Activated T-cell treated with anti-CD3 and anti-CD28 coated beads, Interleukin-2, amount 50 U/mL, for 1 hour (primary cell): ENCODE measurements around the gene CDK15.
A peak's percentile ranks its signal among the peaks of the same experiment; 100 is the strongest.
"Not testable (repeated sequence)": the region's sequence is repeated elsewhere in the genome, so short reads cannot be mapped to it uniquely, and the experiment has no call there.

Experiments
- DNase-seq: peaks from one replicate; pipeline ENCODE4 v3.0.0-alpha.2; 2020

Gene CDK15

DNA sequence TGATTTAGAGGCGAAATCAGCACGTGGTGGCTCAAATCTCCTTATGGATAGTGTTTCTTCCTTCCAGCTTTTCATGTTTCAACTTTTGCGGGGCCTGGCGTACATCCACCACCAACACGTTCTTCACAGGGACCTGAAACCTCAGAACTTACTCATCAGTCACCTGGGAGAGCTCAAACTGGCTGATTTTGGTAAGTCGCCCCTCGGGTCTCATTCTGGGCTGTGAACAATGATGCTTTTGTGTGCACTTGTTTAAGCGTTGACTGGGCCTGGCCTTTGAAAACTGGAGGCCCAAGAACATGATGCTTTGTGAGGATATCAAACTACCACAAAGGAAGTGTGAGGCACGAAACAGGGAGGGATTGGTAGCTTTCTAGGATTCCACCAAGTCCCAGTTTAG lies 27.4 kb downstream of the CDK15 start:
- DNase-seq = no peak

- DNase-seq = no peak
Observed at GRCh38 chr2:201835066-201835465, 28.7 kb downstream of the CDK15 start.

DNA sequence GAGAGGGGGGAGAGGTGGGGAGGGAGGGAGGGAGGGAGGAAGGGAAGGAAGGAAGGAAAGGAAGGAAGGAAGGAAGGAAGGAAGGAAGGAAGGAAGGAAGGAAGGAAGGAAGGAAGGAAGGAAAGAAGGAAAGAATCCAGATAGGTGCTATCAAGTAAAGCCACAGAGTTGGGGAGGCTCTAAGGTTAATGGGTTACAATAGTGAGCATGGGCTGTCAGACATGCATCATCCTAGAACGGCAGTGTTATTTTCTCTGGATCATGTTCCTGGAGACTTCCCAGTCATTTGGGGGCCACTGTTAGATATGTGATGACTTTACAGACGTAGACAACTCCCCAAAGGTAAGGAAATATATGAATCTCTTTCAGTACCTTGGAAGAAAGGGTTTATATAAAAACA lies 31.1 kb downstream of the CDK15 start:
- no peak for DNase-seq

GRCh38 chr2:201837824-201838431 lies 31.6 kb downstream of the CDK15 start:
- DNase-seq = no peak

DNA sequence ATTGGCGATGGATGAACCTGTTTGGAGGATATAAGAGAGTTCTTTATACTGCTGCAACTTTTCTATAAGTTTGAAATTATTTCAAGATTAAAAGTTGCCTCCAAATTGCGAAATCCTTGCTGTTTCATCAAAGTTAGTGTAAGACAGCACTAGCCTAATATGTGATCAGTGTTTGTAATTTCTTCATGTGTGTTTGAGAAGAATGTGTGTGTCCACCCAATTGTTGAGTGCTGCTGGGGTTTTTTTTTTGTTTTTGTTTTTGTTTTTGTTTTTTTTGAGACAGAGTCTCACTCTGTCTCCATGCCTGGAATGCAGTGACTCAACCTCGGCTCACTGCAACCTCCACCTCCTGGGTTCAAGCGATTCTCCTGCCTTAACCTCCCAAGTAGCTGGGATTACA lies 33.4 kb downstream of the CDK15 start:
- DNase-seq = no peak

- DNase-seq = no peak
Observed at GRCh38 chr2:201840726-201841125, 34.4 kb downstream of the CDK15 start.

DNA sequence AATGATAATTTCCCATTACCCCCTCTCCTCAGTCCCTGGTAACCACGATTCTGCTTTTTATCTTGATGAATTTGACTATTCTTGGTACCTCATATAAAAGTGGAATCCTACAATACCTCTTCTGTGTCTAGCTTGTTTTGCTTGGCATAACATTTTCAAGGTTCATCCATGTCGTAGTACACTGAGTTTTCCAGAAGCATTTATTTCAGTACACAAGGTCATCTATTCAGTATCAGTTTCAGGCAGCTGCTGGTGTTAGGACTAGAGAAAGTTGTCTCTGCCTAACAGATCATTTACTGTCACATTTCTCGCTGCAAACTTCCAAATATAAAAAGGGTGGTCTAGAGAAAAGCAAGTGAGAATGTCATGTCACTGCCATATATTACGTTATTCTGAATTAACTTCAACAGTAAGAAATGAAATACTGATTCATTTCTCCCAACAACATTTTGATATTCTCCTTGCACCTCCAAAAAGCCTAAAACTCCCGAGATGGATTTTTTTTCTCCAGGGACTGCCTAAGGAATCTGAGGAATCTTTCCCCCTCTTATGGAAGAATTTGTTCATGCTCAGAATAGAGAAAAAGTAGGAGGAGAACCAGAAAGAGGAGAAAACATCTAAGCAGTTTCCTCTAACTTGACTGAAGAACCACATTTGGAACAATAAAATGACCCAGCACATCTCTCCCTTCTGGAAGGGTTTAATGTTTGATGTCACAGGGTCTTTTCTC lies 36.0 kb downstream of the CDK15 start:
- DNase-seq = no peak

- DNase-seq = not testable (repeated sequence)
Observed at GRCh38 chr2:201844922-201845321, 38.6 kb downstream of the CDK15 start.

- no peak for DNase-seq
Observed at GRCh38 chr2:201847481-201847880, 41.1 kb downstream of the CDK15 start.

GRCh38 chr2:201852462-201852861 lies 46.1 kb downstream of the CDK15 start:
- no peak for DNase-seq

DNA sequence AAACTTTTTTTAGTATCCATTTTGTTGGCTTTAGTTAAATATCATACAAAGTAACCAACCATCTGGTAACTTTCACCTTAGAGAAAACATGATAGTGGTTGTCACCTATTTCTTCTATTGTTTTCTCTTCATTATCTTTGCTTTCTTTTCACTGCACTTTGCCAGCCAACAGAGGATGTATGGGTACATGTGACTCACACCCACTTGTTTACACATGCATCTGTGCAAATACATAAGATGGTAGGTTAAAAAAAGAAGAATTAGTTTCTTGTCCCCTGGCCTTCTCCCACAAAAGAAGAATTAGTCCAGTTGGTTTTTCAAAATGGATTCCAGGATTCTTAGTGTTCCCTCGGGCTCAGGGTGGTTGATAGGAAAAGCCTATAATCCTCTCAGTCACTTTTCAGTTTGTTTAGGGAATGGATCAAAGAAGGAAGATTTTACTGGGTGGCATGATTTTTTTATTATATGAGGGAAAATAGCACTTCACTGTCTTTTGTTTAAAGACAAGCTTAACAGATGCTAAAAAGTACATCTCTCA lies 46.6 kb downstream of the CDK15 start:
- DNase-seq = no peak

GRCh38 chr2:201854221-201854801 lies 48.0 kb downstream of the CDK15 start:
- DNase-seq = no peak

GRCh38 chr2:201854841-201855240 lies 48.5 kb downstream of the CDK15 start:
- DNase-seq = no peak

- no peak for DNase-seq
Observed at GRCh38 chr2:201855356-201855755, 49.0 kb downstream of the CDK15 start.

- no peak for DNase-seq
Observed at GRCh38 chr2:201857326-201857725, 51.0 kb downstream of the CDK15 start.

DNA sequence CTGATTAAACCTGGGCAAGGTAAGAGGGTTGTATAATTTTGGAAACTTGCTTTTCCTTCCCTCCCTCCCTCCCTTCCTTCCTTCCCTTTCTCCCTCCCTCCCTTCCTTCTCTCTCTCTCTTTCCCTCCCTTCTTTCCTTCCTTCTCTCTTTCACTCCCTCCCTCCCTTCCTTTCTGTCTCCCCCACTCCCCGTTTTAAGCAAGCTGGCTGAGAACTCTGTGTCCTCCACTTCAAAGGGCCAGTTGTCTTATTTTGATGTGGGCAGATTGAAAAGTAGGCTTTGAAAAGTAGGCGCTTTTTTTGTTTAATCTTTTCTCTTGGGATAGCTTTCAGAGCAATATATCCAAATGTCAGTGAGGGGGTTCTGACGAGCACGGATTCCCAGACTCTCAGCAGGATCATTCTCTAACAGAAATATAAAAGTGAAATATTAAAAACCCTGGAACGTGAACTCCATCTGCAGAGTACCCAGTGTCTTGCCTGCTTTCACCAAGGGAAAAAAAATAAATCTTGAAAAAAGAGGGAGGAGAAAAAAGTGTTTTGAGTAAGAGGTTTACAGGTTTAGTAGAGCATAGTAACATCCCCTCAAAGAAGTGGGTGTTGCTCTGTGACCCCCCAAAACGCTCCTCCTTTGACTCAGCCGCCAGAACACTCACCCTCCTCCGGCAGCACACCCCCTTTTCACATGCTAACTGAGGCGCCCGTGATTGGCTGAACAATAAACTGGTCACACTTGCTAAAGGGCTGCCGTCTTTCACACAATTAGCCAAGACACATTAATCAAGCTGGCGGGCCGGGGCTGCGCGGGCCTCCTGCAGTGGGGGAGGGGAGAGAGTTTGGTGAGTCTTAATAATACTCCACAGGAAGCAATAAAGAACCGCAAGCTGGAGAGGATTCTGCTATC lies 52.2 kb downstream of the CDK15 start:
- peak; percentile 25 for DNase-seq

- DNase-seq = no peak
Observed at GRCh38 chr2:201859949-201860348, 53.6 kb downstream of the CDK15 start.

- peak; percentile 23 for DNase-seq
Observed at GRCh38 chr2:201860636-201861066, 54.3 kb downstream of the CDK15 start.

- no peak for DNase-seq
Observed at GRCh38 chr2:201862843-201863242, 56.5 kb downstream of the CDK15 start.

DNA sequence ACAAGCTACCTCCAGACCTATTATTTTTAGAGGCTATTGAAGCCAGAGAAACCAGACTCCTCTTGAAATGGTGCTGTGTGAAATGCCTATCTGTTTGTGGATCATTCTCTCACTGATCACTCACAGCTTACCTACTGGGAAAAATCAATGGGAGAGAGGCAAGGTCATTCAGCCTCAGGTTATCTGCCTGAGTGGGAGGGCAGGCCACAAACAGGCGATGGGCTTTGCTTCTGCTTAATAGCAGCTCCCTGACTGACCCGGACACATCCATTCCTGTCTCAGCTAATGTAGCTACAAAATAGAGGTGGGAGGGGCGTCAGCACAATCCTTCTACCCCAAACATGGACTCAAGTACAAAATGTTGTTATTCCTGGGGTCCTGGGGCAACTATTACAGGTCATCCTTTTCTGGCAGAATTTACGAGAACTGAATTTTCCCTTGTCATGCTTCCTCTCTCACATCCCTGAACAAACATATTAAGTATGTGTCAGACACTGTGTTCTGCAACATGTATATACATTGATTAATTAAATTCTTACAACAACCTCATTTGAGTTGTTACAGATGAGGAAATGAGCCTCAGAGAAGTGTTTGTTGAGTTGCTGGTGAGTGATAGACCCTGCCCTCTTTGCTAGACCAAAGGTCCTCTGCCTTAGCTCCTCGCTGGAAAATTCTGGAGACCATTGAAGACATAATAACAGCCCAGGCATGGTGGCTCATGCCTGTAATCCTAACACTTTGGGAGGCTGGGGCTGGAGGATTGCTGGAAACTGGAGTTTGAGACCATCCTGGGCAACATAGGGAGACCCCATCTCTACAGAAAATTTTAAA lies 60.5 kb downstream of the CDK15 start:
- DNase-seq = no peak

DNA sequence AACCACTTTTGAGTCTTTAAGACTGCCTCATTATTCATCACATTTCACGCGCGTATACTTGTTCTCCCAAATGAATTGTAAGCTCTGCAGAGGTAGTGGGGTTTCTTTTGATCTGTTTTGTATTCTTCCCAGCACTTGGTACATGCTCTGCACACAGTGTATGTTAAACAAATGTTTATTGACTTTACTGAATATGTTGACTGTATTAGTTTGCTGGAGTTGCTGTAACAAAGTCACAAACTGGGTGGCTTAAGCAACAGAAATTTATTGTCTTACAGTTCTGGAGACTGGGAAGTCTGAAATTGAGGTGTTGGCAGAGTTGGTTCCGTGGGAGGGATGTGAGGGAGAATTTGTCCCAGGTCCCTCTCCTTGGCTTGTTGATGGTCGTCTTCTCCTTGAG lies 65.1 kb downstream of the CDK15 start:
- DNase-seq = no peak

DNA sequence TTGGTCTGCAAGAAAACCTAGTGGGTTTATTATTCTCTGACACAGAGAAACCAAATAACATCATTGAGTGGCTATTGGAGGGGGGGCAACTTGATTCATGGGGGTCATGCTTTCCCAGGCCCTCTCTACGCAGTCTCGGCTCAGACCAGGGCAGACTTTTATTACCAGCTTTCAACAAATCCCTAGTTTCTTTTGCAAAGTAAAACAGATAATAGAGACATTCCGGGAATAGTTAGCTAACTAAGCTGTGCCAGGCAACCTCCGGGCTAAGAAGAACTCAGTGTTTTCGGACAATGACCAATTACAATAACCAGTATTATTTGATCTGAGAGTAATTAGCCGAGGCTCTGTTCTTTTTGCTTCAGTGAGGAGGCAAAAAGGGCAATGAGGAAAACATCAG lies 66.3 kb downstream of the CDK15 start:
- DNase-seq = no peak
